ENCODE measurements around the gene ZEB1. TPM values are rescaled to one million over a fixed set of nuclear protein-coding genes. Genes with fewer than 3 reads are reported as not detected.
"Not testable (repeated sequence)": the region's sequence is repeated elsewhere in the genome, so short reads cannot be mapped to it uniquely, and the experiment has no call there.

The ZEB1 gene
- total RNA-seq, 1 donor from 2014 or later, result 82.7 TPM

GRCh38 chr10:31399171-31399570 lies 80.2 kb downstream of the ZEB1 start:
- Histone ChIP-seq H3K36me3 (no peaks in the 10 kb centered on the region), H3K27me3 (no peaks in the 10 kb centered on the region), H3K9me3 (no peaks in the 10 kb centered on the region), H3K4me3 (no peak overlapping the region), H3K4me1 (peaks cover 29% of the 10 kb centered on the region), H3K27ac (no peak overlapping the region)
- no peak for DNase-seq (ENCODE audit: extremely low spot score in 2 of 2)
- TF ChIP-seq POLR2AphosphoS5 (IDR thresholded peaks at IDR 0.05; ENCODE audit: insufficient read depth in 1 of 2, low read depth in 1 of 2), result no peak
- TF ChIP-seq POLR2A (IDR thresholded peaks at IDR 0.05), result no peak
- TF ChIP-seq CTCF (IDR thresholded peaks at IDR 0.05), result no peak
- intact Hi-C loops (cut with DNase I), result no loop called here

- peaks cover 29% of the 10 kb centered on the region for H3K4me1 ChIP-seq
- H3K9me3 ChIP-seq, result no peaks in the 10 kb centered on the region
- no peak for DNase-seq (ENCODE audit: extremely low spot score in 2 of 2)
- H3K27me3 ChIP-seq, result no peaks in the 10 kb centered on the region
- TF ChIP-seq POLR2AphosphoS5 (IDR thresholded peaks at IDR 0.05; ENCODE audit: insufficient read depth in 1 of 2, low read depth in 1 of 2) (no peak), POLR2A (IDR thresholded peaks at IDR 0.05) (no peak), CTCF (IDR thresholded peaks at IDR 0.05) (no peak)
- intact Hi-C loops (cut with DNase I), result no loop called here
- H3K4me3 ChIP-seq, result no peak overlapping the region
- no peaks in the 10 kb centered on the region for H3K36me3 ChIP-seq
- H3K27ac ChIP-seq, result no peak overlapping the region
Observed at GRCh38 chr10:31399631-31400030, 80.6 kb downstream of the ZEB1 start.

GRCh38 chr10:31401287-31401686 lies 82.3 kb downstream of the ZEB1 start:
- no peaks in the 10 kb centered on the region for H3K9me3 ChIP-seq
- H3K27ac ChIP-seq, result no peak overlapping the region
- H3K36me3 ChIP-seq, result no peaks in the 10 kb centered on the region
- DNase-seq (ENCODE audit: extremely low spot score in 2 of 2), result no peak
- intact Hi-C loops (cut with DNase I), result no loop called here
- peaks cover 22% of the 10 kb centered on the region for H3K4me1 ChIP-seq
- no peaks in the 10 kb centered on the region for H3K27me3 ChIP-seq
- TF ChIP-seq CTCF (IDR thresholded peaks at IDR 0.05) (no peak), POLR2AphosphoS5 (IDR thresholded peaks at IDR 0.05; ENCODE audit: insufficient read depth in 1 of 2, low read depth in 1 of 2) (no peak), POLR2A (IDR thresholded peaks at IDR 0.05) (no peak)
- no peak overlapping the region for H3K4me3 ChIP-seq

GRCh38 chr10:31404640-31405039 lies 85.6 kb downstream of the ZEB1 start:
- TF ChIP-seq CTCF (IDR thresholded peaks at IDR 0.05) (no peak), POLR2AphosphoS5 (IDR thresholded peaks at IDR 0.05; ENCODE audit: insufficient read depth in 1 of 2, low read depth in 1 of 2) (no peak), POLR2A (IDR thresholded peaks at IDR 0.05) (no peak)
- Histone ChIP-seq H3K36me3 (no peaks in the 10 kb centered on the region), H3K27ac (no peak overlapping the region), H3K9me3 (no peaks in the 10 kb centered on the region), H3K27me3 (no peaks in the 10 kb centered on the region), H3K4me1 (peaks cover 15% of the 10 kb centered on the region), H3K4me3 (no peak overlapping the region)
- DNase-seq (ENCODE audit: extremely low spot score in 2 of 2), result no peak
- intact Hi-C loops (cut with DNase I), result no loop called here

GRCh38 chr10:31405829-31406228 lies 86.8 kb downstream of the ZEB1 start:
- H3K36me3 ChIP-seq; H3K4me3 ChIP-seq; H3K27me3 ChIP-seq; H3K4me1 ChIP-seq; intact Hi-C loops (cut with DNase I); H3K27ac ChIP-seq; DNase-seq (ENCODE audit: extremely low spot score in 2 of 2); H3K9me3 ChIP-seq: not testable (repeated sequence)

- DNase-seq (ENCODE audit: extremely low spot score in 2 of 2); intact Hi-C loops (cut with DNase I); H3K36me3 ChIP-seq; H3K27ac ChIP-seq; H3K4me3 ChIP-seq; H3K9me3 ChIP-seq; H3K27me3 ChIP-seq: not testable (repeated sequence)
- H3K4me1 ChIP-seq, result peaks cover 13% of the 10 kb centered on the region
Observed at GRCh38 chr10:31412397-31412796, 93.4 kb downstream of the ZEB1 start.

All from vagina (tissue), 2 donors.